HG03457 (cell line): ENCODE data around the gene TBL3.
A peak's percentile ranks its signal among the peaks of the same experiment; 100 is the strongest.

Experiments used
- ATAC-seq: cut with Tn5 transposase; IDR thresholded peaks from one replicate; pipeline ENCODE4 v1.9.1; 2021; ENCODE audit warnings: moderate number of reproducible peaks; ENCODE audit not compliant: unreplicated experiment

Gene TBL3

DNA sequence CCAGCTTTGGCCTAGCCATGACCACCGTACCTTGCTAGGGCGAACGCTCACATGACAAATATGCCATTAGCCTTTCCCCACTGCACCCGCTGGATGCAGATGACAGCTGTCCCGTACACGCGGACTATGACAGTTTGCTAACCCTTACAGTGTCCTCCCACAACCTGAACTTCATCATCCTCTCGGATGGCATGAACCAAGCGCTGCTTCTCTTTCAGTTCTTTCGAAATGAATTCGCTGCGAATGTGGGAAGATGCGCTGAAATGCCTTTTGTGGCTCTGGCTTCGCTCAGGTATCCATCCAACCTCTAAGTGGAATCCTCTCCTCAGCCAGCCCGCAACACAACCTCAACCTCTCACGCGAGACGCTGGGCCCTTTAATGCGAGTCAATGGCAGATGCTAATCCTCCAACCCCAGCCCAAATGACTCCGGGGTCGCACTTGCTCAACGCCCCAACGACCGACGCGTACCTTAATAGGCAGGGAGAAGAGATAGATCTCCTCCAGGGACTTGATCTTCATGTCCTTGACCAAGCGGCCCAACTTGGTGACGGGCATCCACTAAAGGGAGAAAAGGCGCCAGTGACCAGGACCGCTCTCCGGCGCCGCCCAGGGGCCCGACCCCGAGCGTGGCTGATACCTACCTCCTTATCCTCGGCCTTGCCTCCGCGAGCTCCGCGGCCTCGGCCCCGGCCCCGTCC is 7.9 kb upstream of the TBL3 start:
- ATAC-seq: no peak

GRCh38 chr16:1964506-1965395 is 7.1 kb upstream of the TBL3 start, which contains the start of gene RPS2:
TSS of gene RPS2 (minus strand) at chr16:1964826. CDS start at chr16:1964625, 201 bp downstream.
- ATAC-seq: peak; percentile 52

- ATAC-seq: no peak
These were observed 6.4 kb upstream of the TBL3 start for GRCh38 chr16:1965396-1966001.

GRCh38 chr16:1966460-1966859 is 5.4 kb upstream of the TBL3 start, which contains the start of gene RNF151:
TSS of gene RNF151 (plus strand) at chr16:1966856. CDS start at chr16:1966882, 26 bp downstream.
- ATAC-seq: no peak

DNA sequence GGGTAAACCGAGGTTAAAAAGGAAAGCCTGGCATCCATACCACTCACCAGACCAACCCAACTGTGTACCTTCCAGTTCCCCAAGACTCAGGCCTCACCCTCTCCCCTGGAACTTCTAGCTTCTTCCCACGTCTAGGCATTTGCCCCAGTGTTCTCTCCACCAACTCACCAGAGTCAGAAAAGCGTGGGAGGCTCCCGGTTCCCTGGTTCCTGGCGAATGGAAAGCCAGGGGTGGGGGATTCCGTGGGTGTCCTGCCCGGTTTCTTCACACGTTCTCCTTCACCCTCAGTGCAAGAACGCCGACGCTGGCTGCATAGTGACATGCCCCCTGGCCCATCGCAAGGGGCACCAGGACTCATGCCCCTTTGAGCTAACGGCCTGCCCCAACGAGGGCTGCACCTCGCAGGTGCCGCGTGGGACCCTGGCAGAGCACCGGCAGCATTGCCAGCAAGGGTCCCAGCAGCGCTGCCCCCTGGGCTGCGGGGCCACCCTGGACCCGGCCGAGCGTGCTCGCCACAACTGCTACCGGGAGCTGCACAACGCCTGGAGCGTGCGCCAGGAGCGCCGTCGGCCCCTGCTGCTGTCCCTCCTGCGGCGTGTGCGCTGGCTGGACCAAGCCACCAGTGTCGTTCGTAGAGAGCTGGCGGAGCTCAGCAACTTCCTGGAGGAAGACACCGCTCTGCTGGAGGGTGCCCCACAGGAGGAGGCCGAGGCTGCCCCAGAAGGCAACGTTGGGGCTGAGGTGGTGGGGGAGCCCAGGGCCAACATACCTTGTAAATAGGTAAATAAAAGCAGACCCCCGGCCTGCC is 3.5 kb upstream of the TBL3 start:
- no peak for ATAC-seq

GRCh38 chr16:1972490-1972877 is 631 bp downstream of the TBL3 start:
- no peak for ATAC-seq

DNA sequence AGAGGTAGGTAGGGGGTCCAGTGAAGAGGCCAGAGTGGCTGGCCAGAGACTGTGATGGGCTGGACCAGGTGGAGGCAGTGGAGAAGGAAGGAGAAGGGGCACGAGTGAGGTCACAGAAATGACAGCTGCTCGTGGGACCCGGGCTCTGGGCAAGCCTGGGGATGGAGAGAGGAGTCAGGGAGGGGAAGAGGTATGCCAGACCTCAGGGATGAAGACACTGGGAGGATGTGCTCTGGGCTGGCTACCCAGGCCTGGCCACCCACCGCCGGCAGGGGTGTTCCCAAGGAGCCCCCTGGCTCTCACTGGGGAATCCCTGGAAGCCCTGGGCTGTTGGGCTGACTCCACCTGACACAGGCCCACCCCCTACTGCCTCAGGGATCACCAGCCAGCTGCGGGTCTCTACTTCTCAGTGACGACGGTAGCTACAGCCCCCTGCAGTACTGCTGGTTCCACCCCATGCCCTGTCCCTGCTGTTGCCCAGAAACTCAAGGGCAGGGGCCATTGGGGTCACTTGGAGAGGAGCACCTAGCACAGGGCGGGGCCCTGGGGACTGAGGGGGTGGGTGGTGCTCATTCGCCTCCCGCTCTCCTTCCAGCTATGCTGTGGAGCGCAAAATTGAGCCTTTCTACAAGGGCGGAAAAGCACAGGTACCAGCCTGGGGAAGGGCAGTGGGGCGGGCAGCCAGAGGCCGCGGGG is 1.8 kb downstream of the TBL3 start:
- ATAC-seq: no peak

GRCh38 chr16:1974157-1975070 is 2.6 kb downstream of the TBL3 start:
- ATAC-seq: no peak

DNA sequence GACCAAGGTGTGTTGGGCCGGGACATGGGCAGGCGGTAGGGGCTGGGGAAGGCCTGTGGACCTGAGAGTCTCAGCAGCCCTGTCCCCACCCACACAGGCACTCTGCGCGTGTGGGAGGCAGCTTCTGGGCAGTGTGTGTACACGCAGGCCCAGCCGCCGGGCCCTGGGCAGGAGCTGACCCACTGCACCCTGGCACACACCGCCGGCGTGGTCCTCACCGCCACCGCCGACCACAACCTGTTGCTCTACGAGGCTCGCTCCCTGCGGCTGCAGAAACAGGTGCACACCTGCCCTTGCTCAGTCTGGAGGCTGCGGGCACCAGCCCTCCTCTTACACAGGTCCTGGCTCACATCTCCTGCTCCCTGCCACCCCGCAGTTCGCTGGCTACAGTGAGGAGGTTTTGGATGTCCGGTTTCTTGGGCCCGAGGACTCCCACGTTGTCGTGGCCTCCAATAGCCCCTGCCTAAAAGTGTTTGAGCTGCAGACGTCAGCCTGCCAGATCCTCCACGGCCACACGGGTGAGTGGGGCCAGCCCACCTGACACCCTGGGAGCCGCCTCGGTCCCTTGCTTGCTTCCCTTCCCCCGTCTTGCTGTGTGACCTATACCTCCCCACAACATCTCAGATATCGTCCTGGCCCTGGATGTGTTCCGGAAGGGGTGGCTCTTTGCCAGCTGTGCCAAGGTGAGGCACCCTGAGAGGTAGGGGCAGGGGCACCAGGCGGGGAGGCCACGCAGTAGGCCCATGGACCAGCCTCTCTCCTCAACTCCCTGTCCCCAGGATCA is 3.8 kb downstream of the TBL3 start:
- ATAC-seq: no peak

DNA sequence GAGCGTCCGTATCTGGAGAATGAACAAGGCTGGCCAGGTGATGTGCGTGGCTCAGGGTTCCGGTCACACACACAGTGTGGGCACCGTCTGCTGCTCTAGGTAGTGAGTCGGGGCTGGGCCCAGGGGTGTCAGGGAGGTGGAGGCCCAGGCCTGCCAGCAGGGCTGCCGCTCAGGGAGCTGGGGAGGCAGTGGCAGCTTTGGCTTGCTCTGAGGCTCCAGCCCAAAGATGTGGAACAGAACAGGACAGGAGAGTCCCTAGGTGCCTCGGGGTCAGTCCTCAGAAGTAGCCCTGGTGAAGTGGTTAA is 4.3 kb downstream of the TBL3 start:
- no peak for ATAC-seq

- ATAC-seq: no peak
These were observed 5.4 kb downstream of the TBL3 start for GRCh38 chr16:1976951-1977874.

- no peak for ATAC-seq
These were observed 6.0 kb downstream of the TBL3 start for GRCh38 chr16:1977875-1978268.

GRCh38 chr16:1978476-1979120 is 6.7 kb downstream of the TBL3 start:
- ATAC-seq: no peak

- ATAC-seq: no peak
These were observed 7.6 kb downstream of the TBL3 start for GRCh38 chr16:1979271-1980029.

- ATAC-seq: no peak
These were observed 8.3 kb downstream of the TBL3 start for GRCh38 chr16:1980030-1980769.

DNA sequence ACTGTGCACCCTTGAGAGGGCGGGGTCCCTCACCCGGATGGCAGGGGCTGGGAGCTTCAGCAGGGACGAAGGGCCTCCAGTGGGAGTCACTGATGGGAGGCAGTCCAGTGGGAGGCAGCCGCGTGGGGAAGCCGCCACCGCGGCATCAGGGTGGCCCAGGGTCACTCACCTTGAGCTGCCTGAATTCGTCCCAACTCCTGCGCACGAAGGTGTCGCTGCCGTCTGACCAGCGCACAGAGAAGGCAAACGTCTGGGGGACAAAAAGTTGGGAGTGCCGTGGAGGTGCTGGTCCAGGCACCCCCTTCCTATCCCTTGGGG is 8.9 kb downstream of the TBL3 start:
- no peak for ATAC-seq
